Mesenchymal stem cell (in vitro differentiated cells and primary cell): ENCODE results near the gene MMRN1. TPM values are rescaled to one million over a fixed set of nuclear protein-coding genes. Genes with fewer than 3 reads are reported as not detected.

Experiments
- DNase-seq: peaks from one replicate; pipeline ENCODE4 v3.0.0-alpha.2; 2013
- H2AFZ ChIP-seq: one replicate; pipeline ENCODE4 v1.6.1; 2013; ENCODE audit warnings: low read depth, mild to moderate bottlenecking, control low read depth, inconsistent platforms, low read length, moderate library complexity
- H2AK5ac ChIP-seq: 2 replicates; pipeline ENCODE4 v1.6.1; 2013; ENCODE audit warnings: low read length, moderate library complexity, mild to moderate bottlenecking, inconsistent platforms; ENCODE audit not compliant: severe bottlenecking
- H2BK120ac ChIP-seq: one replicate; pipeline ENCODE4 v1.6.1; 2013; ENCODE audit warnings: low read depth, mild to moderate bottlenecking, inconsistent platforms, low read length, moderate library complexity
- H2BK12ac ChIP-seq, 2 experiments: one replicate each; pipeline ENCODE4 v1.6.1; 2013; ENCODE audit warnings: inconsistent platforms in 2 of 2, low read length in 2 of 2, mild to moderate bottlenecking in 2 of 2, moderate library complexity in 2 of 2, control low read depth in 1 of 2
- H2BK15ac ChIP-seq: one replicate; pipeline ENCODE4 v1.6.1; 2013; ENCODE audit warnings: mild to moderate bottlenecking, low read depth, inconsistent platforms; ENCODE audit not compliant: poor library complexity, severe bottlenecking
- H2BK5ac ChIP-seq: 2 replicates; pipeline ENCODE4 v1.6.1; 2013; ENCODE audit warnings: low read depth, mild to moderate bottlenecking, low read length, control low read depth, inconsistent platforms; ENCODE audit not compliant: poor library complexity, severe bottlenecking
- H3K14ac ChIP-seq, 2 experiments: one replicate each; pipeline ENCODE4 v1.6.1; 2013; ENCODE audit warnings: inconsistent platforms in 2 of 2, low read length in 2 of 2, control low read depth in 1 of 2, mild to moderate bottlenecking in 1 of 2, moderate library complexity in 1 of 2
- H3K18ac ChIP-seq, 2 experiments: one replicate each; pipeline ENCODE4 v1.6.1; 2013; ENCODE audit warnings: inconsistent platforms in 2 of 2, low read length in 2 of 2, control low read depth in 1 of 2, low read depth in 1 of 2, mild to moderate bottlenecking in 1 of 2
- H3K23ac ChIP-seq, 2 experiments: one replicate each; pipeline ENCODE4 v1.6.1; 2013; ENCODE audit warnings: inconsistent platforms in 2 of 2, low read length in 2 of 2, mild to moderate bottlenecking in 2 of 2, moderate library complexity in 2 of 2, control low read depth in 1 of 2
- H3K27ac ChIP-seq: 2 replicates; pipeline ENCODE4 v1.5.1; 2013; ENCODE audit warnings: mild to moderate bottlenecking, moderate library complexity, low read length, control low read depth, inconsistent platforms; ENCODE audit not compliant: poor library complexity, severe bottlenecking
- H3K27me3 ChIP-seq, 2 experiments: 2 replicates each; pipeline versions ENCODE4 v1.6.1 to v1.7.0; 2013; ENCODE audit warnings: low read length in 2 of 2, mild to moderate bottlenecking in 2 of 2, moderate library complexity in 2 of 2, control low read depth in 1 of 2, inconsistent platforms in 1 of 2; ENCODE audit not compliant: control insufficient read depth in 1 of 2, insufficient read depth in 1 of 2
- H3K36me3 ChIP-seq, 2 experiments: 2 replicates each; pipeline versions ENCODE4 v1.6.1 to v1.7.0; 2013; ENCODE audit warnings: low read length in 2 of 2, control low read depth in 1 of 2, inconsistent platforms in 1 of 2, low read depth in 1 of 2, mild to moderate bottlenecking in 1 of 2; ENCODE audit not compliant: insufficient read depth in 2 of 2, control insufficient read depth in 1 of 2
- H3K4ac ChIP-seq, 2 experiments: one replicate each; pipeline ENCODE4 v1.6.1; 2013; ENCODE audit warnings: inconsistent platforms in 2 of 2, low read length in 2 of 2, mild to moderate bottlenecking in 2 of 2, moderate library complexity in 2 of 2, control low read depth in 1 of 2, low read depth in 1 of 2
- H3K4me1 ChIP-seq: 2 replicates; pipeline ENCODE4 v1.6.1; 2013; ENCODE audit warnings: low read depth, low read length, control low read depth; ENCODE audit not compliant: control insufficient read depth, insufficient read depth
- H3K4me2 ChIP-seq: 2 replicates; pipeline ENCODE4 v1.6.1; 2013; ENCODE audit warnings: low read length, mild to moderate bottlenecking, inconsistent platforms; ENCODE audit not compliant: poor library complexity, severe bottlenecking
- H3K4me3 ChIP-seq, 2 experiments: 2 replicates each; pipeline versions ENCODE4 v1.5.1 to v1.7.0; 2013; ENCODE audit warnings: low read length in 2 of 2, mild to moderate bottlenecking in 2 of 2, control low read depth in 1 of 2, low read depth in 1 of 2; ENCODE audit not compliant: insufficient read depth in 1 of 2
- H3K79me1 ChIP-seq: replicated peaks from 2 replicates; pipeline ENCODE4 v1.6.1; 2013; ENCODE audit warnings: mild to moderate bottlenecking, control low read depth, low read length, inconsistent platforms; ENCODE audit not compliant: poor library complexity, severe bottlenecking
- H3K9ac ChIP-seq: 2 replicates; pipeline ENCODE4 v1.7.0; 2013; ENCODE audit warnings: mild to moderate bottlenecking, low read length, moderate library complexity
- H3K9me3 ChIP-seq: 2 replicates; pipeline ENCODE4 v1.7.0; 2013; ENCODE audit warnings: mild to moderate bottlenecking, low read length; ENCODE audit not compliant: control insufficient read depth
- H4K8ac ChIP-seq: one replicate; pipeline ENCODE4 v1.6.1; 2013; ENCODE audit warnings: inconsistent platforms, mild to moderate bottlenecking, low read length, moderate library complexity
- H4K91ac ChIP-seq: one replicate; pipeline ENCODE4 v1.6.1; 2013; ENCODE audit warnings: mild to moderate bottlenecking, low read length, inconsistent platforms
- WGBS: methylation state at CpG from one replicate; pipeline ENCODE4 v1.1.7; 2013; ENCODE audit warnings: mixed read lengths; 5-methylcytosine and 5-hydroxymethylcytosine counted together
- polyA plus RNA-seq, 2 experiments: library from polyadenylated mRNA; stranded (reverse); fragments of 200-250 nt; gene quantifications; one replicate each; pipeline ENCODE4 v1.2.3, GENCODE V29; 2013

The MMRN1 gene
- 0.01 TPM for polyA plus RNA-seq (2013, experiment 1 of 2)
- polyA plus RNA-seq (2013, experiment 2 of 2), result 0.05 TPM

GRCh38 chr4:89894649-89895550 is at the start of gene MMRN1:
Gene MMRN1 (plus strand): TSS chr4:89894854. CDS start chr4:89894972, 118 bp downstream.
- Histone ChIP-seq H3K4me3 (no peak within 1 kb of the TSS), H3K4me1 (no peaks in the 10 kb centered on the region), H3K36me3 (no peaks in the 10 kb centered on the region), H2BK5ac (no peak within 1 kb of the TSS), H3K18ac (no peak within 1 kb of the TSS), H2BK12ac (no peak within 1 kb of the TSS), H3K23ac (no peak within 1 kb of the TSS), H2BK15ac (no peak within 1 kb of the TSS), H3K4me2 (peak within 1 kb of the TSS; percentile 16), H2AK5ac (no peak within 1 kb of the TSS), H2BK120ac (no peak within 1 kb of the TSS), H3K14ac (no peak within 1 kb of the TSS), H3K4ac (no peak within 1 kb of the TSS), H3K27ac (no peak within 1 kb of the TSS), H3K9ac (no peak within 1 kb of the TSS), H3K9me3 (no peaks in the 10 kb centered on the region), H4K91ac (no peak within 1 kb of the TSS), H2AFZ (no peak within 1 kb of the TSS), H3K27me3 (peaks cover 0 to 6% of the 10 kb centered on the region in 2 experiments), H3K79me1 (no peaks in the 10 kb centered on the region), H4K8ac (no peak within 1 kb of the TSS)
- DNase-seq, result no peak
- WGBS, result 68% methylated on average over 10 of the region's 11 CpGs

GRCh38 chr4:89847571-89848325 is 46.9 kb upstream of the MMRN1 start:
- Histone ChIP-seq H2BK12ac (no peak overlapping the region), H3K27ac (no peak overlapping the region), H3K4ac (no peak overlapping the region), H2AFZ (no peak overlapping the region), H3K4me3 (no peak overlapping the region), H3K36me3 (no peaks in the 10 kb centered on the region), H3K27me3 (peaks cover 0 to 3% of the 10 kb centered on the region in 2 experiments), H3K79me1 (no peaks in the 10 kb centered on the region), H2BK120ac (no peak overlapping the region), H3K18ac (no peak overlapping the region), H3K4me1 (no peaks in the 10 kb centered on the region), H3K23ac (no peak overlapping the region), H2BK15ac (no peak overlapping the region), H4K8ac (no peak overlapping the region), H3K9me3 (no peaks in the 10 kb centered on the region), H2BK5ac (no peak overlapping the region), H3K4me2 (no peak overlapping the region), H3K9ac (no peak overlapping the region), H2AK5ac (no peak overlapping the region), H3K14ac (no peak overlapping the region), H4K91ac (no peak overlapping the region)
- no peak for DNase-seq
- 78% methylated on average over 1 of the region's 1 CpG for WGBS

- H3K23ac ChIP-seq, result no peak overlapping the region
- H3K4me2 ChIP-seq, result no peak overlapping the region
- H3K27ac ChIP-seq, result no peak overlapping the region
- H3K9ac ChIP-seq, result no peak overlapping the region
- H2BK5ac ChIP-seq, result no peak overlapping the region
- no peak overlapping the region for H2AK5ac ChIP-seq
- H2BK12ac ChIP-seq, result no peak overlapping the region
- no peak for DNase-seq
- no peak overlapping the region for H2BK15ac ChIP-seq
- no peaks in the 10 kb centered on the region for H3K79me1 ChIP-seq
- no peak overlapping the region for H3K4ac ChIP-seq
- H2AFZ ChIP-seq, result no peak overlapping the region
- H3K4me3 ChIP-seq, result no peak overlapping the region
- no peaks in the 10 kb centered on the region for H3K4me1 ChIP-seq
- no peak overlapping the region for H3K14ac ChIP-seq
- H3K9me3 ChIP-seq, result no peaks in the 10 kb centered on the region
- H3K18ac ChIP-seq, result no peak overlapping the region
- no peak overlapping the region for H2BK120ac ChIP-seq
- no peak overlapping the region for H4K8ac ChIP-seq
- no peak overlapping the region for H4K91ac ChIP-seq
- no peaks in the 10 kb centered on the region for H3K36me3 ChIP-seq
- H3K27me3 ChIP-seq, result no peaks in the 10 kb centered on the region
- 85% methylated on average over 3 of the region's 3 CpGs for WGBS
Observed at GRCh38 chr4:89855236-89855635, 39.4 kb upstream of the MMRN1 start.

- no peak overlapping the region for H3K27ac ChIP-seq
- no peak overlapping the region for H2AFZ ChIP-seq
- H3K27me3 ChIP-seq, result peaks cover 0 to 2% of the 10 kb centered on the region in 2 experiments
- no peak overlapping the region for H3K4ac ChIP-seq
- no peak overlapping the region for H3K14ac ChIP-seq
- H4K91ac ChIP-seq, result no peak overlapping the region
- H2BK15ac ChIP-seq, result no peak overlapping the region
- no peaks in the 10 kb centered on the region for H3K9me3 ChIP-seq
- WGBS, result 97% methylated on average over 4 of the region's 5 CpGs
- no peaks in the 10 kb centered on the region for H3K79me1 ChIP-seq
- H3K9ac ChIP-seq, result no peak overlapping the region
- H4K8ac ChIP-seq, result no peak overlapping the region
- no peak overlapping the region for H2BK5ac ChIP-seq
- no peak overlapping the region for H2BK120ac ChIP-seq
- H3K36me3 ChIP-seq, result no peaks in the 10 kb centered on the region
- no peak for DNase-seq
- no peak overlapping the region for H3K23ac ChIP-seq
- H2BK12ac ChIP-seq, result no peak overlapping the region
- no peak overlapping the region for H2AK5ac ChIP-seq
- no peak overlapping the region for H3K18ac ChIP-seq
- H3K4me1 ChIP-seq, result no peaks in the 10 kb centered on the region
- no peak overlapping the region for H3K4me3 ChIP-seq
- no peak overlapping the region for H3K4me2 ChIP-seq
Observed at GRCh38 chr4:89860971-89861370, 33.7 kb upstream of the MMRN1 start.
